Lower leg skin (tissue), 4 donors: Measurements from ENCODE around the gene BCL2L13. TPM values are rescaled to one million over a fixed set of nuclear protein-coding genes. Genes with fewer than 3 reads are reported as not detected.
A peak's percentile ranks its signal among the peaks of the same experiment; 100 is the strongest.
"Not testable (repeated sequence)": the region's sequence is repeated elsewhere in the genome, so short reads cannot be mapped to it uniquely, and the experiment has no call there.

ENCODE experiments used
- DNase-seq, 2 donors: peaks; one replicate each; pipeline ENCODE4 v3.0.0-alpha.2; 2019; ENCODE audit warnings: low spot score in 2 of 2
- H3K4me3 ChIP-seq: fragments of 200-600 bp; sonication (generic); 2 replicates; pipeline ENCODE4 v1.5.1; 2017; ENCODE audit warnings: mild to moderate bottlenecking, low read depth; ENCODE audit not compliant: poor library complexity, severe bottlenecking
- CTCF ChIP-seq, 3 donors: fragments of 450-650 bp; IDR thresholded peaks; one replicate each; pipeline ENCODE4 v1.5.1; 2016; ENCODE audit warnings: antibody characterized with exemption in 3 of 3, mild to moderate bottlenecking in 3 of 3, moderate library complexity in 2 of 3
- POLR2A ChIP-seq, 2 donors: fragments of 450-650 bp; IDR thresholded peaks; one replicate each; pipeline ENCODE4 v1.6.1; 2016 to 2017; ENCODE audit warnings: antibody characterized with exemption in 2 of 2, mild to moderate bottlenecking in 1 of 2, moderate library complexity in 1 of 2
- WGBS, 2 donors: methylation state at CpG; one replicate each; pipeline ENCODE4 v1.1.5; 2018; 5-methylcytosine and 5-hydroxymethylcytosine counted together
- intact Hi-C: fragments of 100-400 bp; cut with DNase I; formaldehyde crosslinking; loops from one replicate; pipeline ENCODE4 v1.15.0; 2023; ENCODE audit warnings: low total_unique reads
- total RNA-seq, 4 donors: library from RNA; depleted of rRNA; stranded (reverse); fragments of >200 nt; gene quantifications; one replicate each; pipeline ENCODE4 v1.1.0, GENCODE V29; 2016

The BCL2L13 gene
- total RNA-seq, 4 donors from 2014 or later: 63.0 to 71.2 (median 67.5) TPM

GRCh38 chr22:17629641-17630040 lies 8.9 kb upstream of the BCL2L13 start:
- no peak for DNase-seq
- TF ChIP-seq POLR2A (IDR thresholded peaks at IDR 0.05): no peak
- intact Hi-C loops: loop anchor here (10.0 kb wide), 1 partner anchor 65 kb away; the partner anchor contains the start of gene SLC25A18
- H3K4me3 ChIP-seq: no peak overlapping the region
- WGBS, 2 donors: 76 to 77% methylated on average over 7 of the region's 7 CpGs

- DNase-seq: peak in 1 of 2 donors; percentile 70
- 66 to 79% methylated on average over 9 of the region's 9 CpGs for WGBS, 2 donors
- TF ChIP-seq POLR2A (IDR thresholded peaks at IDR 0.05) (no peak), CTCF (IDR thresholded peaks at IDR 0.05) (no peak)
- H3K4me3 ChIP-seq: no peak overlapping the region
- intact Hi-C loops: no loop called here
Observed at GRCh38 chr22:17631076-17631565, 7.4 kb upstream of the BCL2L13 start.

DNA sequence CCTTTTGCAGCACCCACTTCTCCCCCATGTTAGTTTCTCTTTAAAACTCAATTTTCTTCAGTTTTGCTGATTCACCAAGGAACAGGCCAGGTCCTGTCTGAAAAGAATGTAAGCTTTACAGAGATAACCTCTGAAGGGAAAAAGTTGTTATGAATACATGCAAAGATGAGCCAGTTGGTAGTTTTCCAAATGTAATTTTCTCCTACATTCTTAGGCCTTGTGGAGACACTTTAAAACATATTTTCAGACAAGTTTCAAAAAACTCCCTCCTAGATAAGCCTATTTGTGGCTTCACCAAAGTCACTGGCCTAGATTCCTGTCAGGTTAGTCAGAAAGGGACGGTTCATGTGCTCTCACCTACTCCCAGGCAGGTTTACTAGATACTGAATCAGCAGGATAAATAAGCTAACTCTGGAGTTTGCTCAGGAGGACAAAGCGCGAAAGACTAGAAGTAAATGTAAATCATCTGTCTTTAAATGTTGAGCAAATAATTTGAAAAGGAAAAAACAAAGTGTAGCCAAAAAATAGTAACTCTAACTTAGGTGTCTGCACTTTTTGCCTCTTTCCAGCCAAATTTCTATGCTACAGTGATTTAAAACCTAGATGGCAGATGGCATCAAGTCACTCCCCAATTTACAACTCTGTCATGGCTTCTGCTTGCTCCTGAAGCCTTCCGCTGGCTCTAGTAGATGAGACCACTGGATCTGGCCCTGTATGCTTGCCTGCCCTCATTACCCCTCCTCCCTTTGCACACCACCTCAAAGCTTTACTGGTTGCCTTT lies 5.2 kb upstream of the BCL2L13 start:
- TF ChIP-seq CTCF (IDR thresholded peaks at IDR 0.05) (no peak), POLR2A (IDR thresholded peaks at IDR 0.05) (no peak)
- peak in 1 of 2 donors; percentile 45 for DNase-seq
- intact Hi-C loops: no loop called here
- 52 to 62% methylated on average over 4 of the region's 4 CpGs for WGBS, 2 donors
- no peak overlapping the region for H3K4me3 ChIP-seq

DNA sequence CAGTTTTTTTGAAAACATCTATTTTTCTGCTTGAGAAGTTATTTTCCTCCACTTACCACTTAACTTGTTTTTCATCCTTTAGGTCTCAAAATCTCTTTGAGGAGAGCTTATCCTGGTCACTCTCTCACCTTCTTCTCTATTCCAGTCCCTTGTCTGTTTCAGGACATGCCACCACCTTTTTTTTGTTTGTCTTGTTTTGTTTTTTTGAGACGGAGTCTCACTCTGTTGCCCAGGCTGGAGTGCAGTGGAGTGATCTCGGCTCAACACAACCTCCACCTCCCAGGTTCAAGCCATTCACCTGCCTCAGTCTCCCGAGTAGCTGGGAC lies 4.6 kb upstream of the BCL2L13 start:
- DNase-seq: no peak

GRCh38 chr22:17634696-17635095 lies 3.9 kb upstream of the BCL2L13 start:
- WGBS, 2 donors: 78 to 85% methylated on average over 3 of the region's 3 CpGs
- no peak for DNase-seq
- intact Hi-C loops: no loop called here

More for the DNA sequence above, 4.6 kb upstream of the BCL2L13 start:
- WGBS, 2 donors: 57 to 73% methylated on average over 3 of the region's 3 CpGs
- H3K4me3 ChIP-seq: no peak overlapping the region
- TF ChIP-seq CTCF (IDR thresholded peaks at IDR 0.05): no peak
- no peak for TF ChIP-seq POLR2A (IDR thresholded peaks at IDR 0.05)
- intact Hi-C loops: no loop called here

GRCh38 chr22:17636850-17637249 lies 1.7 kb upstream of the BCL2L13 start:
- 82 to 90% methylated on average over 10 of the region's 10 CpGs for WGBS, 2 donors
- H3K4me3 ChIP-seq, intact Hi-C loops: not testable (repeated sequence)
- DNase-seq: peak in 1 of 2 donors; percentile 62

More at GRCh38 chr22:17634696-17635095, 3.9 kb upstream of the BCL2L13 start:
- no peak overlapping the region for H3K4me3 ChIP-seq
- TF ChIP-seq CTCF (IDR thresholded peaks at IDR 0.05) (no peak), POLR2A (IDR thresholded peaks at IDR 0.05) (no peak)
